T-helper 1 cell treated with Interleukin-12 subunit alpha and Interleukin-12 subunit beta and Interleukin-4 antibody, amounts not matched to agents 30 μg/mL and 1 μg/mL, for 36 hours (primary cell): ENCODE data around the gene IL18RAP.

ENCODE experiments used
- H3K27ac Mint-ChIP-seq: one replicate; pipeline ENCODE4 v1.8.0; 2021; ENCODE audit warnings: mild to moderate bottlenecking, mixed read lengths
- H3K27me3 Mint-ChIP-seq: one replicate; pipeline ENCODE4 v1.8.0; 2021; ENCODE audit warnings: low read depth, mixed read lengths
- H3K36me3 Mint-ChIP-seq: one replicate; pipeline ENCODE4 v1.8.0; 2021; ENCODE audit warnings: low read depth, mixed read lengths
- H3K4me1 Mint-ChIP-seq: one replicate; pipeline ENCODE4 v1.8.0; 2021; ENCODE audit warnings: low read depth, mixed read lengths
- H3K4me3 Mint-ChIP-seq: one replicate; pipeline ENCODE4 v1.8.0; 2021; ENCODE audit warnings: mild to moderate bottlenecking, moderate library complexity, mixed read lengths
- H3K9me3 Mint-ChIP-seq: one replicate; pipeline ENCODE4 v1.8.0; 2021; ENCODE audit warnings: mixed read lengths

The IL18RAP gene

GRCh38 chr2:102486941-102487702, 64.2 kb downstream of the IL18RAP start:
- Mint-ChIP-seq H3K9me3 (no peaks in the 10 kb centered on the region), H3K27me3 (peaks cover 11% of the 10 kb centered on the region), H3K36me3 (no peaks in the 10 kb centered on the region)

DNA sequence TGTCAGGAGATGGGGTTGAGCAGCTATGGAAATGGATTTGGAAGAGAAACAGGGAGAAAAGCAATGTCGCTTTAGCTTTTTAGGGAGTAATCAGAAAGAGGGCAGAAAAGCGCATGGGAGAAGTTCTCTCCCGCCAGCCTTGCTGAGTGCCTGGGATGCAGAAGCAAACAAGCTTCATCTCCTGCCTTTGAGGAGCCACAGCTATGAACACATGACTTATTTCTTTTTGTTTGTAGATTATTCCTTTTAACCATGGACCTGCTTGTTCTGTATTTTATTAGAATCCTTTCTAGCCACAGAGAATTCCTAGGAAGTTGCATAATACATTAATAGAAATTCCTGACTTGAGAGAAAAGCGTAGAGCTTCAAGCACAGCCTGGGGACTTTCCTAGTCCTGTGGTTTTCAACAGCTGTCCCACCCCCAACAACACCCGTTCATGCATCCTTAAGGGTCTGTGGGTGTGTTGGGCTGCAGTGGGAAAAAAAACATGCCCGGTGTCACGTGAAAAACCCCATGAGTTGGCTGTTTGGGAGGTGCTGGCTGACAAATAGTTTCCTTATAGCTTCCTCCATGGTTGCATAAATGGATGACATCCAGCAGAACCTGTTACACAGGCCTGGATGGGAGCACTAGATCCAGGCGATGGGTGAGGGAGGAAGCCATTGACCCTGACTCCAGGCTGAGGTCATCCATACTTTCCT, 65.0 kb downstream of the IL18RAP start:
- H3K36me3 Mint-ChIP-seq, result no peaks in the 10 kb centered on the region
- no peak overlapping the region for H3K4me3 Mint-ChIP-seq
- H3K27ac Mint-ChIP-seq, result no peak overlapping the region
- H3K27me3 Mint-ChIP-seq, result peaks cover 11% of the 10 kb centered on the region
- peaks cover 2% of the 10 kb centered on the region for H3K9me3 Mint-ChIP-seq
- H3K4me1 Mint-ChIP-seq, result peaks cover 6% of the 10 kb centered on the region

More at GRCh38 chr2:102486941-102487702, 64.2 kb downstream of the IL18RAP start:
- Mint-ChIP-seq H3K4me1 (peaks cover 6% of the 10 kb centered on the region), H3K4me3 (no peak overlapping the region), H3K27ac (no peak overlapping the region)

GRCh38 chr2:102489646-102490045, 66.7 kb downstream of the IL18RAP start:
- Mint-ChIP-seq H3K36me3 (peaks cover 1% of the 10 kb centered on the region), H3K4me1 (peaks cover 6% of the 10 kb centered on the region), H3K4me3 (no peak overlapping the region), H3K27me3 (peaks cover 8% of the 10 kb centered on the region), H3K27ac (no peak overlapping the region), H3K9me3 (peaks cover 6% of the 10 kb centered on the region)

GRCh38 chr2:102492006-102492405, 69.0 kb downstream of the IL18RAP start:
- H3K4me3 Mint-ChIP-seq, result no peak overlapping the region
- peaks cover 1% of the 10 kb centered on the region for H3K36me3 Mint-ChIP-seq
- H3K9me3 Mint-ChIP-seq, result peaks cover 6% of the 10 kb centered on the region
- peaks cover 6% of the 10 kb centered on the region for H3K4me1 Mint-ChIP-seq
- no peak overlapping the region for H3K27ac Mint-ChIP-seq
- H3K27me3 Mint-ChIP-seq, result peaks cover 20% of the 10 kb centered on the region

GRCh38 chr2:102494570-102494969, 71.6 kb downstream of the IL18RAP start:
- Mint-ChIP-seq H3K27me3 (peaks cover 20% of the 10 kb centered on the region), H3K36me3 (peaks cover 1% of the 10 kb centered on the region), H3K9me3 (peaks cover 6% of the 10 kb centered on the region), H3K4me1 (peaks cover 6% of the 10 kb centered on the region), H3K4me3 (no peak overlapping the region), H3K27ac (no peak overlapping the region)

GRCh38 chr2:102498414-102498813, 75.5 kb downstream of the IL18RAP start:
- H3K4me1 Mint-ChIP-seq, result peaks cover 1% of the 10 kb centered on the region
- no peak overlapping the region for H3K4me3 Mint-ChIP-seq
- H3K27ac Mint-ChIP-seq, result no peak overlapping the region
- H3K36me3 Mint-ChIP-seq, result peaks cover 1% of the 10 kb centered on the region
- peaks cover 18% of the 10 kb centered on the region for H3K27me3 Mint-ChIP-seq
- no peaks in the 10 kb centered on the region for H3K9me3 Mint-ChIP-seq

DNA sequence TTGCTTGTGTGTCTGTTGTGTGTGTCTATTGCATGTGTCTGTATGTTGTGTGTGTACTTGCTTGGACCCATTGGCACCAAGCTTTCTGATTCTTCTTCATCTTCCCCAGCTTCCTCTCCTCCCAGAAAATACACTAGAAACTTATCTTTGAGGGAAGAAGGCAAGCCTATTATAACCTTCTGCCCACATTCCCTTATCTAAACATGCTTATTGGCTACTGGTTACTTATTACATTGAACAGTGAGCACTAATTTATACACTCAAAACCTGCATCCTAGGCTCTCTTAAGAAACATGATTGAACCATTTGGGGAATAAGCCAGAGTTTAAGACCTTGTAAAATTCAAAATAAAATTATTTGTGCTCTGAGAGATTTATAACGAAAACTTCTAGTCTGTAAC, 76.6 kb downstream of the IL18RAP start:
- no peak overlapping the region for H3K27ac Mint-ChIP-seq
- H3K9me3 Mint-ChIP-seq, result no peaks in the 10 kb centered on the region
- H3K27me3 Mint-ChIP-seq, result peaks cover 18% of the 10 kb centered on the region
- no peak overlapping the region for H3K4me3 Mint-ChIP-seq
- H3K36me3 Mint-ChIP-seq, result no peaks in the 10 kb centered on the region
- peaks cover 1% of the 10 kb centered on the region for H3K4me1 Mint-ChIP-seq
